HEK293 (cell line): Measurements from ENCODE around the gene CORO2B.

Experiments
- ELK4 ChIP-seq: IDR thresholded peaks from 2 replicates; pipeline ENCODE4 v1.6.1; 2011; ENCODE audit warnings: mild to moderate bottlenecking, low read depth, low read length, borderline replicate concordance
- KLF9 ChIP-seq: fragments of 450-650 bp; formaldehyde crosslinking; IDR thresholded peaks from 2 replicates; pipeline ENCODE4 v1.5.1; 2016; ENCODE audit warnings: missing biosample characterization, missing genetic modification characterization, low read depth
- MYNN ChIP-seq: fragments of 450-650 bp; formaldehyde crosslinking; IDR thresholded peaks from 2 replicates; pipeline ENCODE4 v1.5.1; 2016; ENCODE audit warnings: missing biosample characterization, missing genetic modification characterization, borderline replicate concordance
- MZF1 ChIP-seq: fragments of 450-650 bp; formaldehyde crosslinking; IDR thresholded peaks from 2 replicates; pipeline ENCODE4 v1.5.1; 2017; ENCODE audit warnings: missing biosample characterization, missing genetic modification characterization, borderline replicate concordance
- PRDM4 ChIP-seq: fragments of 450-650 bp; formaldehyde crosslinking; IDR thresholded peaks from 2 replicates; pipeline ENCODE4 v1.5.1; 2017; ENCODE audit warnings: missing biosample characterization, missing genetic modification characterization
- SALL2 ChIP-seq: fragments of 450-650 bp; formaldehyde crosslinking; IDR thresholded peaks from 2 replicates; pipeline ENCODE4 v1.5.0; 2017; ENCODE audit warnings: missing biosample characterization, mild to moderate bottlenecking, missing genetic modification characterization, borderline replicate concordance
- ZBTB26 ChIP-seq: fragments of 450-650 bp; formaldehyde crosslinking; optimal IDR thresholded peaks from 2 replicates; pipeline ENCODE3; 2016; ENCODE audit warnings: missing biosample characterization, mild to moderate bottlenecking, missing genetic modification characterization
- ZFP41 ChIP-seq: fragments of 450-650 bp; formaldehyde crosslinking; IDR thresholded peaks from 2 replicates; pipeline ENCODE4 v1.5.1; 2016; ENCODE audit warnings: missing biosample characterization, missing genetic modification characterization, borderline replicate concordance
- ZFP69B ChIP-seq: fragments of 450-650 bp; formaldehyde crosslinking; IDR thresholded peaks from 2 replicates; pipeline ENCODE4 v1.5.1; 2016; ENCODE audit warnings: missing biosample characterization, missing genetic modification characterization
- ZNF169 ChIP-seq: fragments of 450-650 bp; formaldehyde crosslinking; IDR thresholded peaks from 2 replicates; pipeline ENCODE4 v1.5.1; 2016; ENCODE audit warnings: missing biosample characterization, missing genetic modification characterization
- ZNF19 ChIP-seq: fragments of 450-650 bp; formaldehyde crosslinking; IDR thresholded peaks from 2 replicates; pipeline ENCODE4; 2016; ENCODE audit warnings: missing biosample characterization, missing genetic modification characterization, low read depth
- ZNF211 ChIP-seq: fragments of 450-650 bp; formaldehyde crosslinking; IDR thresholded peaks from 2 replicates; pipeline ENCODE4 v1.5.1; 2016; ENCODE audit warnings: low read depth, missing biosample characterization, missing genetic modification characterization
- ZNF26 ChIP-seq: fragments of 450-650 bp; formaldehyde crosslinking; IDR thresholded peaks from 2 replicates; pipeline ENCODE4 v1.5.1; 2016; ENCODE audit warnings: missing biosample characterization, missing genetic modification characterization
- ZNF311 ChIP-seq: fragments of 450-650 bp; formaldehyde crosslinking; IDR thresholded peaks from 2 replicates; pipeline ENCODE4 v1.5.1; 2017; ENCODE audit warnings: missing biosample characterization, missing genetic modification characterization, borderline replicate concordance
- ZNF341 ChIP-seq: fragments of 450-650 bp; formaldehyde crosslinking; IDR thresholded peaks from 2 replicates; pipeline ENCODE4; 2016; ENCODE audit warnings: low read depth, missing biosample characterization, missing genetic modification characterization
- ZNF37A ChIP-seq: fragments of 450-650 bp; IDR thresholded peaks from 2 replicates; pipeline ENCODE4 v1.5.1; 2018; ENCODE audit warnings: missing biosample characterization, missing genetic modification characterization
- ZNF513 ChIP-seq: fragments of 450-650 bp; IDR thresholded peaks from 2 replicates; pipeline ENCODE4 v1.5.1; 2018; ENCODE audit warnings: missing biosample characterization, missing genetic modification characterization
- ZNF658 ChIP-seq: fragments of 450-650 bp; formaldehyde crosslinking; IDR thresholded peaks from 2 replicates; pipeline ENCODE4; 2016; ENCODE audit warnings: missing biosample characterization, missing genetic modification characterization
- ZNF664 ChIP-seq: fragments of 450-650 bp; formaldehyde crosslinking; IDR thresholded peaks from 2 replicates; pipeline ENCODE4 v1.5.1; 2016; ENCODE audit warnings: missing biosample characterization, missing genetic modification characterization
- ZNF76 ChIP-seq: fragments of 450-650 bp; formaldehyde crosslinking; IDR thresholded peaks from 2 replicates; pipeline ENCODE4; 2016; ENCODE audit warnings: low read depth, missing biosample characterization, missing genetic modification characterization, borderline replicate concordance
- ZNF837 ChIP-seq: fragments of 450-650 bp; formaldehyde crosslinking; IDR thresholded peaks from 2 replicates; pipeline ENCODE4 v1.5.1; 2016; ENCODE audit warnings: missing biosample characterization, missing genetic modification characterization
- ZSCAN23 ChIP-seq: fragments of 450-650 bp; formaldehyde crosslinking; IDR thresholded peaks from 2 replicates; pipeline ENCODE4 v1.5.1; 2016; ENCODE audit warnings: missing biosample characterization, missing genetic modification characterization
- ZSCAN30 ChIP-seq: fragments of 450-650 bp; IDR thresholded peaks from 2 replicates; pipeline ENCODE4 v1.5.1; 2018; ENCODE audit warnings: missing biosample characterization, mild to moderate bottlenecking, missing genetic modification characterization, moderate library complexity
- TF ChIP-seq, protein P1 (sequence below): fragments of 450-650 bp; formaldehyde crosslinking; IDR thresholded peaks from 2 replicates; pipeline ENCODE4 v1.5.1; 2016; ENCODE audit warnings: missing biosample characterization, missing genetic modification characterization, low read depth
- TF ChIP-seq, protein P2 (sequence below): fragments of 450-650 bp; formaldehyde crosslinking; IDR thresholded peaks from 2 replicates; pipeline ENCODE4 v1.5.1; 2016; ENCODE audit warnings: missing biosample characterization, missing genetic modification characterization
- TF ChIP-seq, protein P3 (sequence below): fragments of 450-650 bp; formaldehyde crosslinking; IDR thresholded peaks from 2 replicates; pipeline ENCODE4 v1.5.1; 2016; ENCODE audit warnings: missing biosample characterization, missing genetic modification characterization
- TF ChIP-seq, protein P4 (sequence below): fragments of 450-650 bp; formaldehyde crosslinking; IDR thresholded peaks from 2 replicates; pipeline ENCODE4 v1.5.1; 2016; ENCODE audit warnings: missing biosample characterization, missing genetic modification characterization

The CORO2B gene

DNA sequence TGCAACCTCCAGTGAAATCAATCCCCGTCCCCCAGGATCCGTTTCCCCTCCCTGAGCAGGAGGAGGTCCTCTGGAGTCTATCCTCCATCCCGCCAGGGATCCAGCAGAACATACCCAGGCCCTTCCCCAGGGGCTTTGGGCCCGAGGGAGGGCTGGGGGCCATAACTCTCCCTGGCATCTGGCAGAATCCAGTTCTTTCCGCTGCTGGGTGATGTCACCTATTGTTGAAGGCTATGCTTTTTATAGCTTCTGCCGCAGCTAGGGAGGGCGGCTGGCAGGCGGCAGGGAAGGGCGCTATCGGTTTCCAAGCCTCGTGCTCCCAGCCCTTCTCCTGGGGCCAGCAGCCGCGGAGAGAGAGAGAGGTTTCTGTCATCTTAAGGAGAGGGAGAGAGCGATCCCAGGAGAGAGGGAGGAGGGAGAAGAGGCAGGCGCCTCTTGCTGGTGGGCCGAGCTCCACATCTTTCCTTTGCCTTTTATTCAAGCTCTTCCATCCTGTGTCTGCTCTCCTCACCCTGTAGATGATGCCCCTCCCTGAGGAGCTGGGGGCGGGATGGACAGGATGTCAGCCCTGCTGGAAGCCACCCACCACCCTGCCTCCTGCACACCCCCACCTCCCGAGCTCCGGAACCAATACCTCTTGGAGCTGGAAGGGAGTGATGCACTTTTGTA, 121.8 kb downstream of the CORO2B start (continued):
- no peak for TF ChIP-seq ELK4
- TF ChIP-seq ZBTB26 (tag by site-specific recombination) = peak; percentile 13
- TF ChIP-seq ZNF513 (tag by site-specific recombination) = no peak
- no peak for TF ChIP-seq ZNF37A (tag by site-specific recombination)
- TF ChIP-seq, protein P1, sequence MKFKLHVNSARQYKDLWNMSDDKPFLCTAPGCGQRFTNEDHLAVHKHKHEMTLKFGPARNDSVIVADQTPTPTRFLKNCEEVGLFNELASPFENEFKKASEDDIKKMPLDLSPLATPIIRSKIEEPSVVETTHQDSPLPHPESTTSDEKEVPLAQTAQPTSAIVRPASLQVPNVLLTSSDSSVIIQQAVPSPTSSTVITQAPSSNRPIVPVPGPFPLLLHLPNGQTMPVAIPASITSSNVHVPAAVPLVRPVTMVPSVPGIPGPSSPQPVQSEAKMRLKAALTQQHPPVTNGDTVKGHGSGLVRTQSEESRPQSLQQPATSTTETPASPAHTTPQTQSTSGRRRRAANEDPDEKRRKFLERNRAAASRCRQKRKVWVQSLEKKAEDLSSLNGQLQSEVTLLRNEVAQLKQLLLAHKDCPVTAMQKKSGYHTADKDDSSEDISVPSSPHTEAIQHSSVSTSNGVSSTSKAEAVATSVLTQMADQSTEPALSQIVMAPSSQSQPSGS (tag by site-specific recombination) = peak; percentile 96
- TF ChIP-seq, protein P2, sequence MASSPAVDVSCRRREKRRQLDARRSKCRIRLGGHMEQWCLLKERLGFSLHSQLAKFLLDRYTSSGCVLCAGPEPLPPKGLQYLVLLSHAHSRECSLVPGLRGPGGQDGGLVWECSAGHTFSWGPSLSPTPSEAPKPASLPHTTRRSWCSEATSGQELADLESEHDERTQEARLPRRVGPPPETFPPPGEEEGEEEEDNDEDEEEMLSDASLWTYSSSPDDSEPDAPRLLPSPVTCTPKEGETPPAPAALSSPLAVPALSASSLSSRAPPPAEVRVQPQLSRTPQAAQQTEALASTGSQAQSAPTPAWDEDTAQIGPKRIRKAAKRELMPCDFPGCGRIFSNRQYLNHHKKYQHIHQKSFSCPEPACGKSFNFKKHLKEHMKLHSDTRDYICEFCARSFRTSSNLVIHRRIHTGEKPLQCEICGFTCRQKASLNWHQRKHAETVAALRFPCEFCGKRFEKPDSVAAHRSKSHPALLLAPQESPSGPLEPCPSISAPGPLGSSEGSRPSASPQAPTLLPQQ (tag by site-specific recombination) = peak; percentile 90
- TF ChIP-seq ZNF837 (tag by site-specific recombination) = no peak
- TF ChIP-seq, protein P3, sequence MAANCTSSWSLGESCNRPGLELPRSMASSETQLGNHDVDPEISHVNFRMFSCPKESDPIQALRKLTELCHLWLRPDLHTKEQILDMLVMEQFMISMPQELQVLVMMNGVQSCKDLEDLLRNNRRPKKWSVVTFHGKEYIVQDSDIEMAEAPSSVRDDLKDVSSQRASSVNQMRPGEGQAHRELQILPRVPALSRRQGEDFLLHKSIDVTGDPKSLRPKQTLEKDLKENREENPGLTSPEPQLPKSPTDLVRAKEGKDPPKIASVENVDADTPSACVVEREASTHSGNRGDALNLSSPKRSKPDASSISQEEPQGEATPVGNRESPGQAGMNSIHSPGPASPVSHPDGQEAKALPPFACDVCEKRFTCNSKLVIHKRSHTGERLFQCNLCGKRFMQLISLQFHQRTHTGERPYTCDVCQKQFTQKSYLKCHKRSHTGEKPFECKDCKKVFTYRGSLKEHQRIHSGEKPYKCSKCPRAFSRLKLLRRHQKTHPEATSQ (tag by site-specific recombination) = no peak
- TF ChIP-seq ZNF76 = no peak
- peak; percentile 78; the same call in 1 of the 2 replicates for TF ChIP-seq ZFP69B (tag by site-specific recombination)
- no peak for TF ChIP-seq ZNF26 (tag by site-specific recombination)
- no peak for TF ChIP-seq ZNF169
- no peak for TF ChIP-seq ZNF658 (tag by site-specific recombination)
- no peak for TF ChIP-seq ZNF664 (tag by site-specific recombination)
- no peak for TF ChIP-seq MZF1 (tag by site-specific recombination)
- no peak for TF ChIP-seq SALL2 (tag by site-specific recombination)
- no peak for TF ChIP-seq MYNN (tag by site-specific recombination)
- TF ChIP-seq, protein P4, sequence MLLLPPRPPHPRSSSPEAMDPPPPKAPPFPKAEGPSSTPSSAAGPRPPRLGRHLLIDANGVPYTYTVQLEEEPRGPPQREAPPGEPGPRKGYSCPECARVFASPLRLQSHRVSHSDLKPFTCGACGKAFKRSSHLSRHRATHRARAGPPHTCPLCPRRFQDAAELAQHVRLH (tag by site-specific recombination) = no peak
- TF ChIP-seq PRDM4 (tag by site-specific recombination) = peak; percentile 68; the same call in 1 of the 2 replicates
- TF ChIP-seq KLF9 = no peak
- TF ChIP-seq ZFP41 (tag by site-specific recombination) = no peak
- peak; percentile 100 for TF ChIP-seq ZNF341 (tag by site-specific recombination)
- no peak for TF ChIP-seq ZNF211 (tag by site-specific recombination)
- no peak for TF ChIP-seq ZNF311 (tag by site-specific recombination)
- no peak for TF ChIP-seq ZSCAN23 (tag by site-specific recombination)
- TF ChIP-seq ZNF19 (tag by site-specific recombination) = no peak
- TF ChIP-seq ZSCAN30 = peak; percentile 99
